Right hindlimb (tissue), 1 donor: ENCODE data around the gene HLX.
A peak's percentile ranks its signal among the peaks of the same experiment; 100 is the strongest.

Source experiments
- DNase-seq: peaks from one replicate; pipeline ENCODE4 v3.0.0-alpha.2; 2018

The HLX gene

GRCh38 chr1:220879076-220879508 is at the start of gene HLX:
Gene HLX, plus strand, starts transcription at chr1:220879443. Its CDS starts 415 bp downstream, at chr1:220879858.
- DNase-seq = peak; percentile 96

- DNase-seq = no peak
Observed at GRCh38 chr1:220833436-220833835, 45.8 kb upstream of the HLX start.

- no peak for DNase-seq
Observed at GRCh38 chr1:220834155-220834870, 44.9 kb upstream of the HLX start.

- no peak for DNase-seq
Observed at GRCh38 chr1:220838578-220838977, 40.7 kb upstream of the HLX start.

GRCh38 chr1:220839474-220839873 is 39.8 kb upstream of the HLX start:
- no peak for DNase-seq

- no peak for DNase-seq
Observed at GRCh38 chr1:220841293-220841692, 38.0 kb upstream of the HLX start.

GRCh38 chr1:220843481-220844011 is 35.7 kb upstream of the HLX start:
- peak; percentile 86 for DNase-seq

GRCh38 chr1:220852408-220852807 is 26.8 kb upstream of the HLX start:
- DNase-seq = no peak

GRCh38 chr1:220872296-220872695 is 6.9 kb upstream of the HLX start:
- no peak for DNase-seq

GRCh38 chr1:220873087-220873486 is 6.2 kb upstream of the HLX start:
- DNase-seq = no peak

GRCh38 chr1:220873868-220874655 is 5.2 kb upstream of the HLX start:
- peak; percentile 81 for DNase-seq

GRCh38 chr1:220875260-220875659 is 4.0 kb upstream of the HLX start:
- DNase-seq = peak; percentile 32

- peak; percentile 61 for DNase-seq
Observed at GRCh38 chr1:220876511-220877376, 2.5 kb upstream of the HLX start.

GRCh38 chr1:220877377-220878095 is 1.7 kb upstream of the HLX start:
- peak; percentile 30 for DNase-seq

GRCh38 chr1:220878191-220879075 is 810 bp upstream of the HLX start:
- DNase-seq = peak; percentile 58

- peak; percentile 82 for DNase-seq
Observed at GRCh38 chr1:220879509-220880361, 492 bp downstream of the HLX start.

- DNase-seq = no peak
Observed at GRCh38 chr1:220880362-220880670, 1.1 kb downstream of the HLX start.

- peak; percentile 73 for DNase-seq
Observed at GRCh38 chr1:220880726-220881506, 1.7 kb downstream of the HLX start.
